ENCODE measurements around the gene RRP8. TPM values are rescaled to one million over a fixed set of nuclear protein-coding genes. Genes with fewer than 3 reads are reported as not detected.

RRP8 gene
- total RNA-seq, 1 experiment from 2014 or later, result 17.8 TPM

GRCh38 chr11:6610591-6610990 is 7.2 kb upstream of the RRP8 start:
- Histone ChIP-seq H3K9me2 (ENCODE audit: insufficient read depth) (no peaks in the 10 kb centered on the region), H3K4me2 (ENCODE audit: low read length) (peak overlapping the region; percentile 91), H3K4me1 (ENCODE audit: control insufficient read depth in 1 of 2, insufficient read depth in 2 of 2, low read length in 2 of 2) (peaks cover 18 to 48% of the 10 kb centered on the region in 2 experiments), H3K36me3 (ENCODE audit: control insufficient read depth in 1 of 2, insufficient read depth in 2 of 2, low read length in 2 of 2) (peaks cover 21 to 46% of the 10 kb centered on the region in 2 experiments), H2AFZ (ENCODE audit: low read depth, low read length, poor library complexity, severe bottlenecking) (no peak overlapping the region), H3K9ac (ENCODE audit: low read length) (peak overlapping the region; percentile 73), H3K9me3 (ENCODE audit: control insufficient read depth in 1 of 2, insufficient read depth in 1 of 2, low read depth in 1 of 2, low read length in 2 of 2) (no peaks in the 10 kb centered on the region), H3K27me3 (ENCODE audit: insufficient read depth, low read length) (no peaks in the 10 kb centered on the region), H3K27ac (ENCODE audit: low read depth, low read length) (peak overlapping the region; percentile 93; the same call in 1 of the 2 replicates), H3K4me3 (replicated peaks in 1 of 2; ENCODE audit: low read depth in 1 of 2, low read length in 2 of 2) (peak overlapping the region; percentile 71 to 92), H4K20me1 (ENCODE audit: insufficient read depth) (no peaks in the 10 kb centered on the region), H3K79me2 (ENCODE audit: insufficient read depth, low read length) (peaks cover 48% of the 10 kb centered on the region)
- TSS peak; percentile 41 for BruUV-seq (replicated peaks)
- ChIA-PET RAD21 (ENCODE audit: low non-redundant PET in 1 of 2, low total read pairs in 2 of 2, uncharacterized antibody in 2 of 2, unreplicated experiment in 2 of 2) (no interaction called here), POLR2A (interaction anchor here (1.6 kb wide), 1 partner anchor 8 kb away, joined by 5 read pairs; the partner anchor contains the start of gene TPP1), CTCF (no interaction called here)
- DNase-seq (ENCODE audit: low read depth, low spot score), result no peak
- intact Hi-C loops (cut with micrococcal nuclease), result no loop called here
- no peak for TF ChIP-seq ELF1 (IDR thresholded peaks at IDR 0.05; ENCODE audit: borderline replicate concordance, low read depth)
- no peak for TF ChIP-seq EGR1 (IDR thresholded peaks at IDR 0.05; ENCODE audit: low read depth)
- no peak for ATAC-seq

- no peaks in the 10 kb centered on the region for H3K9me2 ChIP-seq (ENCODE audit: insufficient read depth)
- no peaks in the 10 kb centered on the region for H3K27me3 ChIP-seq (ENCODE audit: insufficient read depth, low read length)
- ChIA-PET RAD21 (ENCODE audit: low non-redundant PET in 1 of 2, low total read pairs in 2 of 2, uncharacterized antibody in 2 of 2, unreplicated experiment in 2 of 2) (no interaction called here), CTCF (no interaction called here), POLR2A (interaction anchor here (1.6 kb wide), 1 partner anchor 9 kb away, joined by 5 read pairs; the partner anchor contains the start of gene TPP1)
- H3K4me1 ChIP-seq (ENCODE audit: control insufficient read depth in 1 of 2, insufficient read depth in 2 of 2, low read length in 2 of 2), result peaks cover 25 to 56% of the 10 kb centered on the region in 2 experiments
- DNase-seq (ENCODE audit: low read depth, low spot score), result no peak
- H3K4me3 ChIP-seq (replicated peaks in 1 of 2; ENCODE audit: low read depth in 1 of 2, low read length in 2 of 2), result no peak overlapping the region
- no peaks in the 10 kb centered on the region for H3K9me3 ChIP-seq (ENCODE audit: control insufficient read depth in 1 of 2, insufficient read depth in 1 of 2, low read depth in 1 of 2, low read length in 2 of 2)
- H2AFZ ChIP-seq (ENCODE audit: low read depth, low read length, poor library complexity, severe bottlenecking), result no peak overlapping the region
- BruUV-seq (replicated peaks), result no TSS peak
- TF ChIP-seq POLR2A (IDR thresholded peaks at IDR 0.05; ENCODE audit: borderline replicate concordance, extremely low read depth, insufficient read depth, insufficient read length), result peak; percentile 25
- no peak for TF ChIP-seq ZBTB33 (IDR thresholded peaks at IDR 0.05; ENCODE audit: extremely low read depth, insufficient replicate concordance, low read length)
- H3K4me2 ChIP-seq (ENCODE audit: low read length), result no peak overlapping the region
- peaks cover 21 to 43% of the 10 kb centered on the region in 2 experiments for H3K36me3 ChIP-seq (ENCODE audit: control insufficient read depth in 1 of 2, insufficient read depth in 2 of 2, low read length in 2 of 2)
- H3K79me2 ChIP-seq (ENCODE audit: insufficient read depth, low read length), result peaks cover 58% of the 10 kb centered on the region
- ATAC-seq, result no peak
- no peak overlapping the region; the same call in 1 of the 2 replicates for H3K27ac ChIP-seq (ENCODE audit: low read depth, low read length)
- no peak overlapping the region for H3K9ac ChIP-seq (ENCODE audit: low read length)
- intact Hi-C loops (cut with micrococcal nuclease), result no loop called here
- no peaks in the 10 kb centered on the region for H4K20me1 ChIP-seq (ENCODE audit: insufficient read depth)
Measured at GRCh38 chr11:6609502-6610015, 6.1 kb upstream of the RRP8 start.

Measured in HCT116 (cell line).